ENCODE data around the gene SLF2.

SLF2 gene

GRCh38 chr10:101011517-101012423, 99.0 kb downstream of the SLF2 start:
- DNase-seq (ENCODE audit: low read depth in 1 of 2, low spot score in 1 of 2) = no peak

- peak; percentile 53 to 71 for DNase-seq (ENCODE audit: low read depth in 1 of 2, low spot score in 1 of 2)
Observed at GRCh38 chr10:101012525-101013364, 100.0 kb downstream of the SLF2 start.

GRCh38 chr10:101013365-101013825, 100.6 kb downstream of the SLF2 start:
- no peak for DNase-seq (ENCODE audit: low read depth in 1 of 2, low spot score in 1 of 2)

DNA sequence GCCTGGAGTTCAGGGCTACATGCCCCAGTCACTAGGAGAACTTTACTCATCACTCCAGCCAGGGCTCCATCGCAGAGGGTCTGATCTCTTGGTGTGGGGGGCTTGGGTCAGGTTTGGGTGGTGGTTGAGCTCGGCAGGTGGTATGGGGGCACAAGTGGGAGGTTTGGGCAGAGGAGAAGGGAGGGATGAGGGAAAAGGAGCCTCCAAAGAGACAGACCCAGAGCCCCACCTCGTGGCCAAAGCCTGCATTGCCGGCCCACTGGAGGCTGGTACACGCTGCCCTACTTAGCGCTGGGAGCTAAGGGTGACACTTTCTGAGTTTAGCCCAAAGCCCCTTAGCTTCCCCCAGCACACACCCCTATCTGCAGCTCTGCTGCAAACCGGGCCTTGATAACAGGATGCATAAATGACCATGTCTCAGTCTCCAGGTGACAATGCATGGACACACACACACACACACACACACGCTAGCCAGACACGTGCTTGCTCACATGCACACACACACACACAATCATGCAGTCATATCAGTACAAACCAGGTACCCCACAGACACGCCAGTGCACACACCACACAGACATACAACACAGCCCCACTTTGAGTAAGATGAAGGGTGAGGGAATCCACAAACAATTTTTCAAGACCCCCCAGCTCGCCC, 101.6 kb downstream of the SLF2 start:
- peak; percentile 48 to 59 for DNase-seq (ENCODE audit: low read depth in 1 of 2, low spot score in 1 of 2)
